AG04449 (cell line): ENCODE data around the gene SPRED1.
"Not testable (repeated sequence)": the region's sequence is repeated elsewhere in the genome, so short reads cannot be mapped to it uniquely, and the experiment has no call there.

Experiments used
- CTCF ChIA-PET: fragments of 350-600 bp; formaldehyde crosslinking; extraction: SDS; loops from one replicate; lab custom pipeline; 2021; ENCODE audit warnings: antibody characterized with exemption; lab: Yijun Ruan, JAX
- POLR2A ChIA-PET: fragments of 400-600, 350-600 bp; formaldehyde crosslinking; extraction: SDS; loops from one replicate; lab custom pipeline; 2020; ENCODE audit warnings: antibody characterized with exemption, inconsistent platforms; lab: Yijun Ruan, JAX
- DNase-seq: peaks from one replicate; pipeline ENCODE4 v3.0.0-alpha.2; 2010; ENCODE audit warnings: low read depth, low spot score
- H3K4me3 ChIP-seq: 2 replicates; pipeline ENCODE4 v1.5.1; 2011; ENCODE audit warnings: low read depth, mild to moderate bottlenecking, control low read depth, low read length
- TF ChIP-seq, protein P1 (sequence below): IDR thresholded peaks from one replicate; pipeline ENCODE4 v1.5.1; 2011; ENCODE audit warnings: mild to moderate bottlenecking, moderate library complexity, low read length, control low read depth, inconsistent platforms; ENCODE audit not compliant: insufficient read depth; ENCODE audit errors: missing control alignments

The SPRED1 gene

DNA sequence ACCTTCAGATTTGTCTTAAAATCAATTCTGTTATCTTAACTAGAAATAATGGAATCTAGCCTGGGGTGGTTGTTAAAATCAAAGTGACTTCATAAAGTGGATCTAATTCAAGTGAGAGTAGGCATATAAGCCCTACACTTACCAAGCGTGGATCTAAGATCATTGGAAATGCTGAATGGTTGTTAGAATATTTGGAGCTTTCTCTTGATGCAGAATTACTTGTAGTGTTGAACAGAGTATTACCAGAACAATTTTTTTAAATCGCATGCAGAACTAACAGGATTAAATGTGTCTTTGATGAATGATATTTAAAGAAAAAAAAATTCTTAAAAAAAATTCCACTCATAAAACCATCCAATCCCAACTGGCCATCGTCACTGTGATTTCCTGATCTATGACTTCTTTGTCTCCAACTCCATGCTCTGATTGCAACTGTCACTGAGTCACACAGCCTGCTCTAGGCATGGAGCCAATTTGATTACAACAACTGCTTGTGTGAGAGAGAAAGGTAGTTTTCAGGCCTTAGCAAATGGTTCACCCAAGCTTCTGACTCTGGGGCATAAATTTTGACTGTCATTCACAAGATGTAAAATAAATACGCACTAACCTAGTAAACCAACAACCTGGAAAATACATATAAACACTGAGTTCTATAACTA, 25.9 kb upstream of the SPRED1 start:
- no peak for DNase-seq
- TF ChIP-seq, protein P1, sequence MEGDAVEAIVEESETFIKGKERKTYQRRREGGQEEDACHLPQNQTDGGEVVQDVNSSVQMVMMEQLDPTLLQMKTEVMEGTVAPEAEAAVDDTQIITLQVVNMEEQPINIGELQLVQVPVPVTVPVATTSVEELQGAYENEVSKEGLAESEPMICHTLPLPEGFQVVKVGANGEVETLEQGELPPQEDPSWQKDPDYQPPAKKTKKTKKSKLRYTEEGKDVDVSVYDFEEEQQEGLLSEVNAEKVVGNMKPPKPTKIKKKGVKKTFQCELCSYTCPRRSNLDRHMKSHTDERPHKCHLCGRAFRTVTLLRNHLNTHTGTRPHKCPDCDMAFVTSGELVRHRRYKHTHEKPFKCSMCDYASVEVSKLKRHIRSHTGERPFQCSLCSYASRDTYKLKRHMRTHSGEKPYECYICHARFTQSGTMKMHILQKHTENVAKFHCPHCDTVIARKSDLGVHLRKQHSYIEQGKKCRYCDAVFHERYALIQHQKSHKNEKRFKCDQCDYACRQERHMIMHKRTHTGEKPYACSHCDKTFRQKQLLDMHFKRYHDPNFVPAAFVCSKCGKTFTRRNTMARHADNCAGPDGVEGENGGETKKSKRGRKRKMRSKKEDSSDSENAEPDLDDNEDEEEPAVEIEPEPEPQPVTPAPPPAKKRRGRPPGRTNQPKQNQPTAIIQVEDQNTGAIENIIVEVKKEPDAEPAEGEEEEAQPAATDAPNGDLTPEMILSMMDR: no peak
- H3K4me3 ChIP-seq: no peak overlapping the region
- ChIA-PET CTCF (no interaction called here), POLR2A (interaction anchor here (0.8 kb wide), 1 partner anchor 157 kb away, joined by 3 read pairs; no protein-coding TSS in a partner anchor)

DNA sequence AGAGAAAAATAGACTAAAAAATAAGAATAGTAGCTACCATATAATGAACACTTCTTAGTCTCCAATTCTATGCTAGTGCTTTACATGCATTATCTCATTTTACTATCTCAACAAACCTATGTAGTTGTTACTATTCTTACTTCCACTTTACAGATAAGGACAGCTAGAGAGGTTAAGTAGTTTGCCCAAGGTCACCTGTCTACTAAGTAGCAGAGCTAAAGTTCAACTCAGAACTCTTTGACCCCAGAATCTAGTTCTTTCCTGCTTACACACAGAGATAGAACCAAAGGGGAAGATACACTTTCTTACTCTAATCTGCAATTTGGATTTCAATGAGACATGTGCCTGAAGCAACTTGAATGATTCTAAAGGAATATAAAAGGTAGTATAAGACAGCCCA, 24.7 kb upstream of the SPRED1 start:
- H3K4me3 ChIP-seq: no peak overlapping the region
- CTCF ChIA-PET: no interaction called here
- TF ChIP-seq, protein P1: no peak
- POLR2A ChIA-PET: no interaction called here
- no peak for DNase-seq

DNA sequence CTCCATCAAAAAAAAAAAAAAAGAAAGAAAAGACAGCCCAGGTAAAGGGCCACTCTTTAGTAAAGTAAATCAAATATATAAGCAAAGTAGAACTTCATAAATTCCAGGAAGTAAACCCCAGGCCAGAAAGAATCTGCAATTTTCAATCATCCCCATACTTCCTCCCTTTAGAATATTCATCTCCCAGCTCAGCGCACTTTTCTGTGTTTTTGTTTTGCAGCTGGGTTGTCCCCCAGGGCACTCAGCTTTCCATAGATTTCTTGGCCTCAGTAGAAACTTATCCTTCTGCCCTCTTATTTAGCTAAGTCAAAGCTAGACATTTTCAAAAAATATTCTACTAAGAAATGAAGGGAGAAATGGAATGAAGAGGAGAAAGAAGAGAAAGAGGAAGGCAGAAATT, 24.0 kb upstream of the SPRED1 start:
- no peak for DNase-seq
- ChIA-PET CTCF (interaction anchor here (0.6 kb wide), 1 partner anchor 10 kb away, joined by 3 read pairs; no protein-coding TSS in a partner anchor), POLR2A (interaction anchor here (0.6 to 1.8 kb wide), 2 partner anchors 23 to 169 kb away, joined by 3 to 6 read pairs; no protein-coding TSS in a partner anchor)
- TF ChIP-seq, protein P1: no peak
- no peak overlapping the region for H3K4me3 ChIP-seq

DNA sequence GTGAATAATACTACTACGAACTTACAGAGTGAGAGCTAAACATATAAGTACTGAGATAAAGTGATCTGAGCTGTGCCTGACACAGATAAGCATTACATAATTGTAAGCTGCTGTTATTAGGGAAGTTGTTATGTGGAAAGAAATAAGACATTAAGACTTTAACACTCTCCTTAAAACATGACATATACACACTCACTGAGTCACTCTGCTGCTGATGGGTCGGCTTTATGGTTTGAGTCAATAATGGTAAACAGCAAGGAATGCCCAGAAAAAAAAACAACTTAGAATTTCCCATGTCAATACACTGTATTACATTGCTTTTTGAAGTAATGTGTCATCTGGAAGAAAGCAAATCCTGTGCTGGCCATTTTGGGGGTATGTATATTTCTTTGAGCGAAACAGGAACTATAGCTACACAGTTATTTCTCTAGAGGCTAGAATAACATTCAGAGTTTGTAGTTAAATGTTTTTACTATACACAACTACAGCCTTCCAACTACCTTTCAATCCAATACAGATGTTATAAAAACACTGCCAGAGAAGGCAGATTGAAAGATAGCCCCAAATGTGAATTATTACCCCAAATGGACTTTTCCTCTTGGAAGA, 22.8 kb upstream of the SPRED1 start:
- no peak for DNase-seq
- TF ChIP-seq, protein P1: no peak
- no peak overlapping the region for H3K4me3 ChIP-seq
- ChIA-PET POLR2A (interaction anchor here (1.8 kb wide), 1 partner anchor 22 kb away, joined by 6 read pairs; no protein-coding TSS in a partner anchor), CTCF (interaction anchor here (1.3 to 1.7 kb wide), 2 partner anchors 11 to 14 kb away, joined by 3 to 5 read pairs; no protein-coding TSS in a partner anchor)

DNA sequence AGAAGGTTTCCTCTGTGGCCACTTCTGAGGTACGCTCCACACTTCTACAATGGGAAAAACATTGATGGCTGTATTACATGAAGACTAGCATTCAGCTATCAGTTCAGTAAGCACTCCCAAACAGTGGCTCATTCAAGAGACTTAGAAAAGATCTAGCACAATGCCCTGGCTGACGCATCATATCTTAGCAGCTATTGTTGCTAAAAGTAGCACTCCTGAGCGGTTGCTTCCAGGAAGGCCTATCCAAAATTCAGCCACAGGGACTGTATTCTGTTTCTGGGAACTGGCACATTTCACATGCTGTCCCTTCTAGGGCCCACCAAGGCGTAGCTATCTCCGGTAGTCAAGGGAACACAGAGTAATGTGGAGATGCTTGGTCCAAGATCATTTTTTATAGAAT, 21.2 kb upstream of the SPRED1 start:
- H3K4me3 ChIP-seq: no peak overlapping the region
- no peak for DNase-seq
- CTCF ChIA-PET: interaction anchor here (1.3 kb wide), 1 partner anchor 12 kb away, joined by 7 read pairs; no protein-coding TSS in a partner anchor
- POLR2A ChIA-PET: no interaction called here
- TF ChIP-seq, protein P1: no peak

DNA sequence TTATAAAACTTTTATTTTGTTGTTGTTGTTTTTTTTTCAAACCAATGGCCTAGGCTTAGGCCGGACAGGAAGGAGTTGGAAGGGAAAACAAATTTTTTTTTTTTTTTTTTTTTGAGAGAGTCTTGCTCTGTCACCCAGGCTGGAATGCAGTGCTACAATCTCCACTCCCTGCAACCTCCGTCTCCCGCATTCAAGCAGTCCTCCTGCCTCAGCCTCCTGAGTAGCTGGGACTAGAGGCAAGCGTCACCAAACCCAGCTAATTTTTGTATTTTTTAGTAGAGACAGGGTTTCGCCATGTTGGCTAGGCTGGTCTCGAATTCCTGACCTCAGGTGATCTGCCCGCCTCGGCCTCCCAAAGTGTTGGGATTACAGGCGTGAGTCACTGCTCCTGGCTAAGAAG, 15.6 kb upstream of the SPRED1 start:
- POLR2A ChIA-PET, CTCF ChIA-PET, H3K4me3 ChIP-seq, DNase-seq: not testable (repeated sequence)
